NCI-H1092 treated with DMSO at 0.1 percent for 48 hours (cell line): ENCODE data around the gene ZNF83.

Experiments used
- DNase-seq: peaks from one replicate; lab custom pipeline; 2025; lab: John Stamatoyannopoulos, UW

Gene ZNF83

DNA sequence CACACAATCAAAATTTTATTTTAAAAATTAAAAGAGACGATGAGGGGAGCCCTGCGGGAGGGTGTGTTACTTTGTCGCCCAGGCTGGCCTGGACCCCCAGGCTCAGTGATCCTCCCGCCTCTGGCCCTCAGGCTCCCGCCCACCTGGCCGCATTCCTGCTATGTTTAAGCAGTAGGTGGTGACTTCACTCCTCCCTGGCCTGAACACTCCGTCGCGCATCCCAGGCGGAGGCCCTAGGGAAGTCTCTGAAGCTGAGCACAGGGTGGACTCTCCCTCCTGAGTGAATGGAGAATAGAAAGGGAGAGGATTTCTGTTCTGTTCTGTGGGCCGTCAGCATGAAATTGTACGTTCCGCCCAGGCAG lies 68.5 kb downstream of the ZNF83 start:
- peak; percentile 44 for DNase-seq

GRCh38 chr19:52567921-52568320 lies 70.2 kb downstream of the ZNF83 start:
- DNase-seq: no peak

- DNase-seq: no peak
These were observed 71.6 kb downstream of the ZNF83 start for GRCh38 chr19:52566588-52566987.

GRCh38 chr19:52566121-52566520 lies 72.0 kb downstream of the ZNF83 start:
- DNase-seq: no peak
